Measurements from ENCODE around the gene GRAMD2A. TPM values are rescaled to one million over a fixed set of nuclear protein-coding genes. Genes with fewer than 3 reads are reported as not detected.

Gene GRAMD2A
- polyA plus RNA-seq, 3 donors, result not detected

- Histone ChIP-seq H3K9ac (ENCODE audit: insufficient read depth, low read length, poor library complexity, severe bottlenecking) (no peak overlapping the region), H3K79me2 (ENCODE audit: insufficient read depth, low read length) (no peaks in the 10 kb centered on the region), H3K4me1 (ENCODE audit: control insufficient read depth in 1 of 2, insufficient read depth in 2 of 2, low read length in 2 of 2) (no peaks in the 10 kb centered on the region), H3K4me3 (replicated peaks in 1 of 3; ENCODE audit: low read depth in 2 of 3, low read length in 3 of 3) (no peak overlapping the region), H2AFZ (ENCODE audit: insufficient read depth, low read depth, low read length, poor library complexity, severe bottlenecking) (no peak overlapping the region), H4K20me1 (ENCODE audit: insufficient read depth, low read length) (no peaks in the 10 kb centered on the region), H3K4me2 (replicated peaks; ENCODE audit: extremely low read depth, low read length, poor library complexity, severe bottlenecking) (no peak overlapping the region), H3K9me3 (replicated peaks in 1 of 2; ENCODE audit: control insufficient read depth in 1 of 2, insufficient read depth in 1 of 2, low read length in 2 of 2) (no peaks in the 10 kb centered on the region), H3K36me3 (replicated peaks in 1 of 2; ENCODE audit: control insufficient read depth in 1 of 2, insufficient read depth in 2 of 2, low read length in 2 of 2) (no peaks in the 10 kb centered on the region), H3K27ac (ENCODE audit: low read depth in 1 of 2, low read length in 2 of 2) (no peak overlapping the region), H3K27me3 (ENCODE audit: control insufficient read depth in 2 of 2, insufficient read depth in 2 of 2, low read length in 2 of 2) (no peaks in the 10 kb centered on the region)
- WGBS (ENCODE audit: insufficient coverage), result no CpG with 5 or more reads among the region's 3 CpGs
- no peak overlapping the region for H3K27ac Mint-ChIP-seq
- TF ChIP-seq, protein P1, sequence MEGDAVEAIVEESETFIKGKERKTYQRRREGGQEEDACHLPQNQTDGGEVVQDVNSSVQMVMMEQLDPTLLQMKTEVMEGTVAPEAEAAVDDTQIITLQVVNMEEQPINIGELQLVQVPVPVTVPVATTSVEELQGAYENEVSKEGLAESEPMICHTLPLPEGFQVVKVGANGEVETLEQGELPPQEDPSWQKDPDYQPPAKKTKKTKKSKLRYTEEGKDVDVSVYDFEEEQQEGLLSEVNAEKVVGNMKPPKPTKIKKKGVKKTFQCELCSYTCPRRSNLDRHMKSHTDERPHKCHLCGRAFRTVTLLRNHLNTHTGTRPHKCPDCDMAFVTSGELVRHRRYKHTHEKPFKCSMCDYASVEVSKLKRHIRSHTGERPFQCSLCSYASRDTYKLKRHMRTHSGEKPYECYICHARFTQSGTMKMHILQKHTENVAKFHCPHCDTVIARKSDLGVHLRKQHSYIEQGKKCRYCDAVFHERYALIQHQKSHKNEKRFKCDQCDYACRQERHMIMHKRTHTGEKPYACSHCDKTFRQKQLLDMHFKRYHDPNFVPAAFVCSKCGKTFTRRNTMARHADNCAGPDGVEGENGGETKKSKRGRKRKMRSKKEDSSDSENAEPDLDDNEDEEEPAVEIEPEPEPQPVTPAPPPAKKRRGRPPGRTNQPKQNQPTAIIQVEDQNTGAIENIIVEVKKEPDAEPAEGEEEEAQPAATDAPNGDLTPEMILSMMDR (IDR thresholded peaks at IDR 0.05), result no peak
- H3K4me3 Mint-ChIP-seq, result no peak overlapping the region
- intact Hi-C loops (cut with micrococcal nuclease), result no loop called here
- H3K4me1 Mint-ChIP-seq, result no peaks in the 10 kb centered on the region
- no peaks in the 10 kb centered on the region for H3K9me3 Mint-ChIP-seq
- no peaks in the 10 kb centered on the region for H3K36me3 Mint-ChIP-seq
- no peak for DNase-seq
- peaks cover 0 to 6% (median 4%) of the 10 kb centered on the region in 3 donors for H3K27me3 Mint-ChIP-seq (ENCODE audit: low read depth in 3 of 3)
Measured at GRCh38 chr15:72176743-72177142, 20.8 kb downstream of the GRAMD2A start.

DNA sequence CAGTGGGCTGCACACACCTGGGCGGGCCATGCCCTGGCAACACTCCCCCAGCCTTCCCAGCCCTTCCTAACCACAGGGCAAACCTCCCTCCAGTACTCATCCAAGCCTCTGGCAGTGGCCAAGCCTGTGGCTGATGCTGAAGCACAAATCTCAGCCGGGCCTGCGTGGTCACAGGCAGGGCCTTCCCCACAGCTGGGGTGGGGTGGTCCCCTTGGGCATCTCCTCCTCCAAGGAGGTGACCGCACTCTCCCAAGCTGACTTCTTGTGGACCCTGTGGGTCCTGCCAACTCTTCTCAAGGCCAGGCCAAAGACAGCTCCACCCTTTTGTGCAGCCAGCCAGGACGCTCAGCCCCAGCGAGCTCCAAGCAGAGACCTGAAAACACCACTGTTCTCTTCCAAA, 21.4 kb downstream of the GRAMD2A start:
- Histone ChIP-seq H4K20me1 (ENCODE audit: insufficient read depth, low read length) (no peaks in the 10 kb centered on the region), H3K27ac (ENCODE audit: low read depth in 1 of 2, low read length in 2 of 2) (no peak overlapping the region), H3K27me3 (ENCODE audit: control insufficient read depth in 2 of 2, insufficient read depth in 2 of 2, low read length in 2 of 2) (no peaks in the 10 kb centered on the region), H3K4me2 (replicated peaks; ENCODE audit: extremely low read depth, low read length, poor library complexity, severe bottlenecking) (no peak overlapping the region), H3K9me3 (replicated peaks in 1 of 2; ENCODE audit: control insufficient read depth in 1 of 2, insufficient read depth in 1 of 2, low read length in 2 of 2) (no peaks in the 10 kb centered on the region), H2AFZ (ENCODE audit: insufficient read depth, low read depth, low read length, poor library complexity, severe bottlenecking) (no peak overlapping the region), H3K79me2 (ENCODE audit: insufficient read depth, low read length) (no peaks in the 10 kb centered on the region), H3K36me3 (replicated peaks in 1 of 2; ENCODE audit: control insufficient read depth in 1 of 2, insufficient read depth in 2 of 2, low read length in 2 of 2) (no peaks in the 10 kb centered on the region), H3K9ac (ENCODE audit: insufficient read depth, low read length, poor library complexity, severe bottlenecking) (no peak overlapping the region), H3K4me3 (replicated peaks in 1 of 3; ENCODE audit: low read depth in 2 of 3, low read length in 3 of 3) (no peak overlapping the region), H3K4me1 (ENCODE audit: control insufficient read depth in 1 of 2, insufficient read depth in 2 of 2, low read length in 2 of 2) (no peaks in the 10 kb centered on the region)
- H3K9me3 Mint-ChIP-seq, result no peaks in the 10 kb centered on the region
- intact Hi-C loops (cut with micrococcal nuclease), result no loop called here
- no peak overlapping the region for H3K4me3 Mint-ChIP-seq
- 95% methylated on average over 5 of the region's 6 CpGs for WGBS (ENCODE audit: insufficient coverage)
- no peak overlapping the region for H3K27ac Mint-ChIP-seq
- no peaks in the 10 kb centered on the region for H3K4me1 Mint-ChIP-seq
- H3K36me3 Mint-ChIP-seq, result no peaks in the 10 kb centered on the region
- TF ChIP-seq, protein P1 (IDR thresholded peaks at IDR 0.05), result no peak
- no peak for DNase-seq
- peaks cover 0 to 6% (median 4%) of the 10 kb centered on the region in 3 donors for H3K27me3 Mint-ChIP-seq (ENCODE audit: low read depth in 3 of 3)
